HepG2 (cell line): Measurements from ENCODE around the gene SCGB3A2. TPM values are rescaled to one million over a fixed set of nuclear protein-coding genes. Genes with fewer than 3 reads are reported as not detected.

ENCODE experiments used
- ATAC-seq: fragments of 200-7000 bp; cut with Tn5 transposase; 3 replicates; pipeline ENCODE4 v1.9.1; 2020; ENCODE audit warnings: mild to moderate bottlenecking, moderate library complexity
- BruUV-seq: library from RNA; stranded (reverse); fragments of 400-500 nt; replicated peaks from 2 replicates; lab custom pipeline; 2021; lab: Mats Ljungman, UMichigan
- CTCF ChIA-PET: fragments of 300-600 bp; formaldehyde crosslinking; extraction: SDS; loops from one replicate; lab custom pipeline; 2021; ENCODE audit warnings: low total read pairs, inconsistent platforms, low intra/inter-chr PET ratio; lab: Yijun Ruan, JAX
- POLR2A ChIA-PET: fragments of 350-600 bp; sonication (Branson Sonifier 250); formaldehyde crosslinking; loops from one replicate; lab custom pipeline; 2020; ENCODE audit warnings: antibody characterized with exemption, inconsistent platforms; lab: Yijun Ruan, JAX
- DNase-seq: peaks from one replicate; pipeline ENCODE4 v3.0.0-alpha.2; 2015; ENCODE audit warnings: low spot score
- FAIRE-seq: peaks from 3 replicates; lab custom pipeline; 2011; peaks lifted over from hg19 to GRCh38; lab: Jason Lieb, UNC
- H2AFZ ChIP-seq: one replicate; pipeline ENCODE4 v1.6.1; 2011; ENCODE audit warnings: low read length, inconsistent platforms
- H3K27ac ChIP-seq: fragments of 300-600 bp; 3 replicates; pipeline ENCODE4 v1.8.0; 2011; ENCODE audit warnings: mixed run types, mild to moderate bottlenecking, mixed read lengths, low read length, inconsistent platforms; ENCODE audit not compliant: insufficient read depth; ENCODE audit errors: extremely low read length
- H3K27me3 ChIP-seq, 2 experiments: fragments of 200-600 bp in 1 of 2; 2 replicates in 1 of 2; 3 replicates in 1 of 2; pipeline versions ENCODE4 v1.6.0 to v1.8.0; 2011; ENCODE audit warnings: low read length in 2 of 2, mild to moderate bottlenecking in 2 of 2, moderate library complexity in 2 of 2, inconsistent platforms in 1 of 2; ENCODE audit not compliant: insufficient read depth in 2 of 2, control insufficient read depth in 1 of 2
- H3K36me3 ChIP-seq, 2 experiments: fragments of 200-600 bp in 1 of 2; replicated peaks in 1 of 2; 2 replicates in 1 of 2; 3 replicates in 1 of 2; pipeline versions ENCODE4 v1.5.1 to v1.8.0; 2011; ENCODE audit warnings: low read length in 2 of 2, inconsistent platforms in 1 of 2; ENCODE audit not compliant: insufficient read depth in 2 of 2, control insufficient read depth in 1 of 2
- H3K4me1 ChIP-seq: 2 replicates; pipeline ENCODE4 v1.5.1; 2012; ENCODE audit warnings: low read length, inconsistent platforms; ENCODE audit not compliant: insufficient read depth
- H3K4me2 ChIP-seq: 2 replicates; pipeline ENCODE4 v1.6.0; 2011; ENCODE audit warnings: low read depth, low read length, inconsistent platforms
- H3K4me3 ChIP-seq, 3 experiments: fragments of 200-600 bp in 1 of 3; sonication (generic), shearing (Covaris generic) in 1 of 3; replicated peaks in 1 of 3; 2 replicates each; pipeline ENCODE4 v1.5.1; 2011 to 2016; ENCODE audit warnings: low read length in 3 of 3, inconsistent platforms in 2 of 3, low read depth in 2 of 3, mild to moderate bottlenecking in 2 of 3, control low read depth in 1 of 3, mixed read lengths in 1 of 3; ENCODE audit not compliant: insufficient read depth in 1 of 3
- H3K79me2 ChIP-seq: one replicate; pipeline ENCODE4 v1.6.1; 2011; ENCODE audit warnings: low read length, inconsistent platforms; ENCODE audit not compliant: insufficient read depth
- H3K9ac ChIP-seq: 2 replicates; pipeline ENCODE4 v1.6.0; 2011; ENCODE audit warnings: mild to moderate bottlenecking, low read depth, low read length, inconsistent platforms; ENCODE audit not compliant: insufficient read depth
- H3K9me3 ChIP-seq: 2 replicates; pipeline ENCODE4 v1.5.1; 2012; ENCODE audit warnings: mild to moderate bottlenecking, low read length
- H4K20me1 ChIP-seq: 2 replicates; pipeline ENCODE4 v1.6.0; 2011; ENCODE audit warnings: inconsistent platforms, mild to moderate bottlenecking, low read length, moderate library complexity; ENCODE audit not compliant: insufficient read depth
- CSRNP1 ChIP-seq: sonication (generic); formaldehyde crosslinking; IDR thresholded peaks from 2 replicates; pipeline ENCODE4 v1.8.1; 2023; ENCODE audit warnings: mild to moderate bottlenecking, missing genetic modification reagents
- LCORL ChIP-seq, 2 experiments: fragments of 450-650 bp in 1 of 2; sonication (generic) in 1 of 2; formaldehyde crosslinking in 1 of 2; IDR thresholded peaks; 2 replicates each; pipeline versions ENCODE4 v1.5.0 to v1.6.1; 2017 to 2020; ENCODE audit warnings: antibody characterized with exemption in 1 of 2, missing genetic modification reagents in 1 of 2
- PATZ1 ChIP-seq: sonication (generic); formaldehyde crosslinking; IDR thresholded peaks from 2 replicates; pipeline ENCODE4 v1.4.0; 2020; ENCODE audit warnings: missing genetic modification reagents
- SALL1 ChIP-seq: sonication (generic); formaldehyde crosslinking; IDR thresholded peaks from 2 replicates; pipeline ENCODE4 v1.8.0; 2022; ENCODE audit warnings: mild to moderate bottlenecking, missing genetic modification reagents
- SMARCC2 ChIP-seq: fragments of 450-650 bp; IDR thresholded peaks from 2 replicates; pipeline ENCODE4 v1.6.1; 2017; ENCODE audit warnings: antibody characterized with exemption, mild to moderate bottlenecking
- SRSF9 ChIP-seq: fragments of 200-400 bp; formaldehyde crosslinking; IDR thresholded peaks from 2 replicates; pipeline ENCODE4 v1.6.1; 2018; ENCODE audit warnings: borderline replicate concordance, mild to moderate bottlenecking, low read depth, low read length; ENCODE audit not compliant: insufficient read depth, poor library complexity, severe bottlenecking
- ZNF543 ChIP-seq: sonication (generic); formaldehyde crosslinking; IDR thresholded peaks from 2 replicates; pipeline ENCODE4 v1.4.0; 2020; ENCODE audit warnings: mild to moderate bottlenecking, missing genetic modification reagents
- ZNF710 ChIP-seq: sonication (generic); formaldehyde crosslinking; IDR thresholded peaks from 2 replicates; pipeline ENCODE4 v1.5.0; 2020; ENCODE audit warnings: mild to moderate bottlenecking, missing genetic modification reagents, borderline replicate concordance
- in situ Hi-C: cut with HindIII; loops from 2 replicates; pipeline ENCODE4 v1.10.0; 2017; ENCODE audit warnings: low pct_unique_long_range_greater_than_20kb; ENCODE audit not compliant: extremely low pct_ligation_motif_present
- intact Hi-C: fragments of 100-400 bp; cut with micrococcal nuclease; formaldehyde crosslinking; loops from one replicate; pipeline ENCODE4 v1.10.0; 2022; ENCODE audit not compliant: unreplicated experiment
- polyA plus RNA-seq, 8 experiments: library from polyadenylated mRNA; depleted of rRNA in 3 of 8; stranded (reverse) in 7 of 8; unstranded in 1 of 8; fragments of >200 nt; fragmentation: Illumina TruSeq in 4 of 8; extraction: Trizol in 4 of 8; gene quantifications; 2 replicates each; pipeline versions ENCODE4 v1.2.1 to v1.2.3, GENCODE V29; 2011 to 2016; ENCODE audit warnings: low read depth in 4 of 8, missing spikeins in 1 of 8, mixed read lengths in 1 of 8; ENCODE audit not compliant: insufficient read depth in 1 of 8
- total RNA-seq, 5 experiments: library from RNA; depleted of rRNA; stranded (reverse); fragments of >200 nt; fragmentation: Illumina TruSeq; extraction: Trizol; gene quantifications; 2 replicates each; pipeline ENCODE4 v1.2.3, GENCODE V29; 2016; ENCODE audit warnings: low read depth in 1 of 5

Gene SCGB3A2
- total and polyA plus RNA-seq, 2 of the 13 experiments (the other 11 are each of a cell fraction or from before 2014, with no cell fraction given), result not detected

- Histone ChIP-seq H3K27ac (no peak overlapping the region), H3K36me3 (no peaks in the 10 kb centered on the region), H3K9ac (no peak overlapping the region), H3K4me3 (no peak overlapping the region), H3K4me2 (no peak overlapping the region), H2AFZ (no peak overlapping the region), H3K4me1 (no peaks in the 10 kb centered on the region), H3K27me3 (no peaks in the 10 kb centered on the region), H3K9me3 (no peaks in the 10 kb centered on the region), H4K20me1 (no peaks in the 10 kb centered on the region), H3K79me2 (no peaks in the 10 kb centered on the region)
- ChIA-PET CTCF (interaction anchor here (1.1 to 1.2 kb wide), 2 partner anchors 34 to 874 kb away, joined by 5 to 7 read pairs; no protein-coding TSS in a partner anchor), POLR2A (no interaction called here)
- no TSS peak for BruUV-seq
- TF ChIP-seq SRSF9 (no peak), PATZ1 (CRISPR knock-in tag) (no peak), LCORL (IDR thresholded peaks at IDR 0.05) (no peak), LCORL (CRISPR knock-in tag; IDR thresholded peaks at IDR 0.05) (no peak), CSRNP1 (CRISPR knock-in tag) (no peak), ZNF543 (CRISPR knock-in tag) (no peak), SMARCC2 (no peak), SALL1 (no peak), ZNF710 (CRISPR knock-in tag) (no peak)
- no peak for ATAC-seq
- in situ Hi-C loops (loop anchor here (5.0 kb wide), 1 partner anchor 80 kb away; no protein-coding TSS in a partner anchor), intact Hi-C loops (loop anchor here (1.0 to 10.0 kb wide), 5 partner anchors 18 to 268 kb away; no protein-coding TSS in a partner anchor)
- FAIRE-seq, result no peak
- no peak for DNase-seq
Observed at GRCh38 chr5:147856801-147857200, 21.7 kb upstream of the SCGB3A2 start.
